ENCODE results near the gene CCL3.
A peak's percentile ranks its signal among the peaks of the same experiment; 100 is the strongest.
"Not testable (repeated sequence)": the region's sequence is repeated elsewhere in the genome, so short reads cannot be mapped to it uniquely, and the experiment has no call there.

The CCL3 gene

GRCh38 chr17:36107660-36108059, 17.7 kb upstream of the CCL3 start:
- H3K36me3 ChIP-seq (ENCODE audit: control insufficient read depth in 4 of 4, insufficient read depth in 4 of 4, low read length in 3 of 4): no peaks in the 10 kb centered on the region
- peaks cover 0 to 7% (median 0%) of the 10 kb centered on the region in 5 experiments for H3K27me3 ChIP-seq (replicated peaks in 2 of 5; ENCODE audit: control insufficient read depth in 4 of 5, insufficient read depth in 5 of 5, low read length in 4 of 5)
- WGBS (ENCODE audit: insufficient coverage): no CpG with 5 or more reads among the region's 3 CpGs
- ChIA-PET CTCF (interaction anchor here (2.2 kb wide), 1 partner anchor 41 kb away, joined by 4 read pairs; no protein-coding TSS in a partner anchor), POLR2A (no interaction called here)
- no peak overlapping the region for H3K27ac ChIP-seq (ENCODE audit: insufficient read depth in 1 of 2, low read depth in 1 of 2, low read length in 2 of 2, poor library complexity in 1 of 2, severe bottlenecking in 2 of 2)
- H3K9me3 ChIP-seq (ENCODE audit: control extremely low read depth in 1 of 5, control insufficient read depth in 4 of 5, insufficient read depth in 2 of 5, low read depth in 1 of 5, low read length in 4 of 5): peaks cover 0 to 7% (median 6%) of the 10 kb centered on the region in 5 experiments
- DNase-seq: no peak
- no peak overlapping the region for H3K4me3 ChIP-seq (ENCODE audit: control insufficient read depth in 1 of 7, extremely low read depth in 1 of 7, insufficient read depth in 4 of 7, low read depth in 2 of 7, low read length in 6 of 7)
- H3K4me1 ChIP-seq (ENCODE audit: control extremely low read depth in 1 of 4, control insufficient read depth in 4 of 4, insufficient read depth in 4 of 4, low read length in 3 of 4): peaks cover 6 to 11% (median 8%) of the 10 kb centered on the region in 4 experiments

DNA sequence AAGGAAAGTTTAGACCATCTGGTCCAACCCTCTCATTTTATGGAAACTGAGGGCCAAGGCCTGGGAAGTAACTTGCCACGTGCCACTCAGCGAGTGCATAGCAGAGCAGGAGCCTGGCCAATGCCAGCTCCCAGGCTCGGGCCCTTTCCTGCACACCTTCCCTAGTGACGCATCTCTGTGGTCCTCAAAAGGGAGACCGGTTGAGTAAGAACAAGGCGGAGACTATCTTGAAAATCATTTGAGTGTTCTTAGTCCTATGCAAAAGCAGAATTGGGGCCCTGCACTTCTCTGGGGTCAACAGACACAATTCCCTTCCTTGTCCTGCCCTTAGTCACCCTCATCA, 16.5 kb upstream of the CCL3 start:
- H3K27ac ChIP-seq (ENCODE audit: insufficient read depth in 1 of 2, low read depth in 1 of 2, low read length in 2 of 2, poor library complexity in 1 of 2, severe bottlenecking in 2 of 2): no peak overlapping the region

DNA sequence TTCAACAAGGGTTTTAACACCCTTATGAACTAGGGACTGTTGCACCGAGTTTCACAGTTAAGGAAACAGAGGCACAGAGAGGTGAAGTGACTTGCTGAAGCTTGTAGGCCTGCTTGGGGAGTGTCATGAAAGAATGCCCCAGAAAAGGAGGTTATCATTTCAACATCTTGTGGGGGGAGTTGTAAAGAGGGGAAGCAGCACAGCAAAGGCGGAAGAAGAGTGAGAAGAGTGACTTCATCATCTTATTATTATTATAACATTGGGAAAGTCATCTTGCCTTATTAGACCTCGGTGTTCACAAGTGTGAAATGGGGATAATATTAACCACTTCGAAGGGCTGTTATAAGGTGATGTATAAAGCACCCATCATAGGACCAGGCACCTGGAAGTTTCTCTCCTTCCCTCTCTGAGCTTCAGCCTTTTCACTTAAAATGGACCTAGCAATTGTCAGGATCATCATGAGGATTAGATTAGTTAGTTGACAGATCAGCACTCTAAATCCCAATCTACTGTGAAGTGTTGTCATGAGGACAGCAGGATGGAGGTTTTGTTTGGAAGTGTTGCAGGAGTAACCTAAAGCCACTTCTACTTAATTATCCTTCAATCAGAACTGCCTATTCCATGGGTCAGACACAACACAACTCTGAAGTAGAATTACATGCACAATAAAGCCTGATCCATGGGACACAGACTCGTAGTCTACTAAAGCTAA, 16.0 kb upstream of the CCL3 start:
- Histone ChIP-seq H3K4me1 (ENCODE audit: control extremely low read depth in 1 of 4, control insufficient read depth in 4 of 4, insufficient read depth in 4 of 4, low read length in 3 of 4) (peaks cover 7 to 11% (median 9%) of the 10 kb centered on the region in 4 experiments), H3K9me3 (ENCODE audit: control extremely low read depth in 1 of 5, control insufficient read depth in 4 of 5, insufficient read depth in 2 of 5, low read depth in 1 of 5, low read length in 4 of 5) (no peaks in the 10 kb centered on the region), H3K27me3 (replicated peaks in 2 of 5; ENCODE audit: control insufficient read depth in 4 of 5, insufficient read depth in 5 of 5, low read length in 4 of 5) (peaks cover 0 to 7% (median 0%) of the 10 kb centered on the region in 5 experiments), H3K36me3 (ENCODE audit: control insufficient read depth in 4 of 4, insufficient read depth in 4 of 4, low read length in 3 of 4) (no peaks in the 10 kb centered on the region), H3K4me3 (ENCODE audit: control insufficient read depth in 1 of 7, extremely low read depth in 1 of 7, insufficient read depth in 4 of 7, low read depth in 2 of 7, low read length in 6 of 7) (no peak overlapping the region), H3K27ac (ENCODE audit: insufficient read depth in 1 of 2, low read depth in 1 of 2, low read length in 2 of 2, poor library complexity in 1 of 2, severe bottlenecking in 2 of 2) (no peak overlapping the region)
- ChIA-PET CTCF (interaction anchor here (2.2 kb wide), 2 partner anchors 37 to 43 kb away, joined by 5 to 6 read pairs; no protein-coding TSS in a partner anchor), POLR2A (no interaction called here)
- 100% methylated on average over 2 of the region's 5 CpGs for WGBS (ENCODE audit: insufficient coverage)
- DNase-seq: no peak

More for the DNA sequence above, 16.5 kb upstream of the CCL3 start:
- H3K4me1 ChIP-seq (ENCODE audit: control extremely low read depth in 1 of 4, control insufficient read depth in 4 of 4, insufficient read depth in 4 of 4, low read length in 3 of 4): peaks cover 7 to 11% (median 9%) of the 10 kb centered on the region in 4 experiments
- DNase-seq: no peak
- CTCF ChIA-PET: interaction anchor here (2.2 kb wide), 1 partner anchor 43 kb away, joined by 4 read pairs; no protein-coding TSS in a partner anchor
- peaks cover 0 to 7% (median 0%) of the 10 kb centered on the region in 5 experiments for H3K27me3 ChIP-seq (replicated peaks in 2 of 5; ENCODE audit: control insufficient read depth in 4 of 5, insufficient read depth in 5 of 5, low read length in 4 of 5)
- no peaks in the 10 kb centered on the region for H3K36me3 ChIP-seq (ENCODE audit: control insufficient read depth in 4 of 4, insufficient read depth in 4 of 4, low read length in 3 of 4)
- H3K9me3 ChIP-seq (ENCODE audit: control extremely low read depth in 1 of 5, control insufficient read depth in 4 of 5, insufficient read depth in 2 of 5, low read depth in 1 of 5, low read length in 4 of 5): no peaks in the 10 kb centered on the region
- H3K4me3 ChIP-seq (ENCODE audit: control insufficient read depth in 1 of 7, extremely low read depth in 1 of 7, insufficient read depth in 4 of 7, low read depth in 2 of 7, low read length in 6 of 7): no peak overlapping the region
- WGBS (ENCODE audit: insufficient coverage): 96% methylated on average over 4 of the region's 6 CpGs
- POLR2A ChIA-PET: no interaction called here

GRCh38 chr17:36104701-36105181, 14.8 kb upstream of the CCL3 start:
- DNase-seq: no peak
- H3K9me3 ChIP-seq (ENCODE audit: control extremely low read depth in 1 of 5, control insufficient read depth in 4 of 5, insufficient read depth in 2 of 5, low read depth in 1 of 5, low read length in 4 of 5): no peaks in the 10 kb centered on the region
- peaks cover 0 to 7% (median 0%) of the 10 kb centered on the region in 5 experiments for H3K27me3 ChIP-seq (replicated peaks in 2 of 5; ENCODE audit: control insufficient read depth in 4 of 5, insufficient read depth in 5 of 5, low read length in 4 of 5)
- no peak overlapping the region for H3K27ac ChIP-seq (ENCODE audit: insufficient read depth in 1 of 2, low read depth in 1 of 2, low read length in 2 of 2, poor library complexity in 1 of 2, severe bottlenecking in 2 of 2)
- H3K36me3 ChIP-seq (ENCODE audit: control insufficient read depth in 4 of 4, insufficient read depth in 4 of 4, low read length in 3 of 4): no peaks in the 10 kb centered on the region
- H3K4me1 ChIP-seq (ENCODE audit: control extremely low read depth in 1 of 4, control insufficient read depth in 4 of 4, insufficient read depth in 4 of 4, low read length in 3 of 4): peaks cover 7 to 11% (median 9%) of the 10 kb centered on the region in 4 experiments
- ChIA-PET POLR2A (no interaction called here), CTCF (interaction anchor here (1.5 to 2.2 kb wide), 3 partner anchors 32 to 44 kb away, joined by 3 to 6 read pairs (median 5); no protein-coding TSS in a partner anchor)
- 54% methylated on average over 4 of the region's 4 CpGs for WGBS (ENCODE audit: insufficient coverage)
- H3K4me3 ChIP-seq (ENCODE audit: control insufficient read depth in 1 of 7, extremely low read depth in 1 of 7, insufficient read depth in 4 of 7, low read depth in 2 of 7, low read length in 6 of 7): no peak overlapping the region

DNA sequence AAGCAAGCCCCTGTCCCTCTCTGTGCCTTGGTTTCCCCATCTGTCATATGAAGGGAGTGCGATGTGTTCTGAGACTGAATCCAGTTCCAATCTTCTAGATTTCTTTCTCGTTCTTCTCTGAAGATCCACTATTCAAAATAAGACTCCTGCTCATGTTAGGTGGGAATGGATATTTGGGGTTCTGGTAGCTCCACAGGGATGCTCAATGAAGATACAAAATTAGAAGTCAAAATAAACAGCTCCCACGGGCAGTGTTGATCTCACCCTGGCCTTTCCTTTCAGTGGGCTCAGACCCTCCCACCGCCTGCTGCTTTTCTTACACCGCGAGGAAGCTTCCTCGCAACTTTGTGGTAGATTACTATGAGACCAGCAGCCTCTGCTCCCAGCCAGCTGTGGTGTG, 14.3 kb upstream of the CCL3 start:
- no CpG with 5 or more reads among the region's 7 CpGs for WGBS (ENCODE audit: insufficient coverage)
- H3K36me3 ChIP-seq (ENCODE audit: control insufficient read depth in 4 of 4, insufficient read depth in 4 of 4, low read length in 3 of 4); DNase-seq; POLR2A ChIA-PET; H3K4me3 ChIP-seq (ENCODE audit: control insufficient read depth in 1 of 7, extremely low read depth in 1 of 7, insufficient read depth in 4 of 7, low read depth in 2 of 7, low read length in 6 of 7); H3K9me3 ChIP-seq (ENCODE audit: control extremely low read depth in 1 of 5, control insufficient read depth in 4 of 5, insufficient read depth in 2 of 5, low read depth in 1 of 5, low read length in 4 of 5); H3K27me3 ChIP-seq (replicated peaks in 2 of 5; ENCODE audit: control insufficient read depth in 4 of 5, insufficient read depth in 5 of 5, low read length in 4 of 5); H3K27ac ChIP-seq (ENCODE audit: insufficient read depth in 1 of 2, low read depth in 1 of 2, low read length in 2 of 2, poor library complexity in 1 of 2, severe bottlenecking in 2 of 2): not testable (repeated sequence)
- CTCF ChIA-PET: interaction anchor here (1.5 to 2.2 kb wide), 3 partner anchors 31 to 45 kb away, joined by 3 to 6 read pairs (median 5); no protein-coding TSS in a partner anchor
- H3K4me1 ChIP-seq (ENCODE audit: control extremely low read depth in 1 of 4, control insufficient read depth in 4 of 4, insufficient read depth in 4 of 4, low read length in 3 of 4): peaks cover 7 to 11% (median 9%) of the 10 kb centered on the region in 4 experiments

DNA sequence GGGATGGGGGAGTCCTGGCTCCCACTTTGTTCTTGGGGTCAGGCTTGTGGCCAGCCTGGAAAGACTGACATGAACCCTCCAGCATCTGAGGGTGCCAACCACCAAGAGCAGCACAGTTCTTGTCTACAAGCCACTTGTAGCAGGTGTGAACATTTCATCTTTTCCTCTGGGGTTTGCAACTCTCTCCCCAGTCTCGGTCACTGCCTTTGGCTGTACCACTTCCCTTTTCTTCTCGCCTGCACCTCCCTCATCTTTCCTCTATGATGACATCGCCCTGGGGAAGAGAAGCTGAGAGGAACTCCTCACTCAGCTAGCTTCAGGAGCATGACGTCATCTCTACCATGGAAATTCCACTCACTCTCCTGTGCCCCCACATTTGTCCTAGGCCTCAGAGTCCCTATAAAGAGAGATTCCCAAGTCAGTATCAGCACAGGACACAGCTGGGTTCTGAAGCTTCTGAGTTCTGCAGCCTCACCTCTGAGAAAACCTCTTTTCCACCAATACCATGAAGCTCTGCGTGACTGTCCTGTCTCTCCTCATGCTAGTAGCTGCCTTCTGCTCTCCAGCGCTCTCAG, 13.5 kb upstream of the CCL3 start, which contains the start of gene CCL4:
Gene CCL4 (plus strand): TSS at position 427 of the 575 bp plus-strand sequence. CDS start 79 bp downstream, at position 506.
- H3K4me3 ChIP-seq (ENCODE audit: control insufficient read depth in 1 of 7, extremely low read depth in 1 of 7, insufficient read depth in 4 of 7, low read depth in 2 of 7, low read length in 6 of 7); H3K9me3 ChIP-seq (ENCODE audit: control extremely low read depth in 1 of 5, control insufficient read depth in 4 of 5, insufficient read depth in 2 of 5, low read depth in 1 of 5, low read length in 4 of 5); H3K36me3 ChIP-seq (ENCODE audit: control insufficient read depth in 4 of 4, insufficient read depth in 4 of 4, low read length in 3 of 4); H3K27me3 ChIP-seq (replicated peaks in 2 of 5; ENCODE audit: control insufficient read depth in 4 of 5, insufficient read depth in 5 of 5, low read length in 4 of 5); POLR2A ChIA-PET; H3K27ac ChIP-seq (ENCODE audit: insufficient read depth in 1 of 2, low read depth in 1 of 2, low read length in 2 of 2, poor library complexity in 1 of 2, severe bottlenecking in 2 of 2): not testable (repeated sequence)
- CTCF ChIA-PET: interaction anchor here (0.7 to 2.2 kb wide), 3 partner anchors 40 to 121 kb away, joined by 3 to 8 read pairs (median 5); no protein-coding TSS in a partner anchor
- DNase-seq: peak; percentile 20 to 62 (median 56)
- H3K4me1 ChIP-seq (ENCODE audit: control extremely low read depth in 1 of 4, control insufficient read depth in 4 of 4, insufficient read depth in 4 of 4, low read length in 3 of 4): peaks cover 7 to 11% (median 9%) of the 10 kb centered on the region in 4 experiments
- WGBS (ENCODE audit: insufficient coverage): 20% methylated on average over 5 of the region's 6 CpGs

Measured in common myeloid progenitor, CD34-positive (primary cell).